Measurements from ENCODE around the gene NELFB.

DNA sequence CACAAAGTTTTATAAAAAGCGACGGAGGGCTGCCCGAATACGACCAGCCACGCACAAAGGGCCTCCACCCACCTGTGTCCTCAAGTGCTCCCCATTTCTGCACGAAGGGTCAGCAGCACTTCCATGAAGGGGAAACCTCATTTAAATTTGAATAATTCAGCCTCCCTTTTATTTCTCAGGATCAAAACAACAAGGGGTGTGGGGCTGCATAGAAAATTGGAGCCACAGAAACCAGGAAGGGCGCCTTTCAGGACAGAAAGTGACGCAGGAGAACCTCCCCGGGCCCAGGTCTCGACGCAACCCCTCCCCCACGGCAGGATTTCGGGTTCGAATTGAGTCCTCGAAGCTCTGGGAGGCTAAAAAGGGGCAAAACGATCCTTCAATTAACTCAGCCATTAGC lies 44.8 kb downstream of the NELFB start:
- TF ChIP-seq POLR2A (IDR thresholded peaks at IDR 0.05; ENCODE audit: low read depth, low read length) (no peak), CTCF (conservative IDR thresholded peaks at IDR 0.05; ENCODE audit: low read depth, low read length) (no peak), USF2 (IDR thresholded peaks at IDR 0.05; ENCODE audit: low read depth, low read length) (no peak), RAD21 (IDR thresholded peaks at IDR 0.05; ENCODE audit: low read length) (no peak), SMC3 (IDR thresholded peaks at IDR 0.05; ENCODE audit: low read depth, low read length) (no peak), RFX5 (IDR thresholded peaks at IDR 0.05; ENCODE audit: low read depth, low read length) (no peak), BHLHE40 (IDR thresholded peaks at IDR 0.05; ENCODE audit: low read depth, low read length) (no peak), CEBPB (IDR thresholded peaks at IDR 0.05; ENCODE audit: low read depth, low read length) (no peak), MAFK (IDR thresholded peaks at IDR 0.05; ENCODE audit: low read depth, low read length) (no peak), MXI1 (IDR thresholded peaks at IDR 0.05; ENCODE audit: borderline replicate concordance, low read depth, low read length) (no peak), FOS (IDR thresholded peaks at IDR 0.05; ENCODE audit: low read depth, low read length) (no peak)
- TF ChIP-seq, protein P1, sequence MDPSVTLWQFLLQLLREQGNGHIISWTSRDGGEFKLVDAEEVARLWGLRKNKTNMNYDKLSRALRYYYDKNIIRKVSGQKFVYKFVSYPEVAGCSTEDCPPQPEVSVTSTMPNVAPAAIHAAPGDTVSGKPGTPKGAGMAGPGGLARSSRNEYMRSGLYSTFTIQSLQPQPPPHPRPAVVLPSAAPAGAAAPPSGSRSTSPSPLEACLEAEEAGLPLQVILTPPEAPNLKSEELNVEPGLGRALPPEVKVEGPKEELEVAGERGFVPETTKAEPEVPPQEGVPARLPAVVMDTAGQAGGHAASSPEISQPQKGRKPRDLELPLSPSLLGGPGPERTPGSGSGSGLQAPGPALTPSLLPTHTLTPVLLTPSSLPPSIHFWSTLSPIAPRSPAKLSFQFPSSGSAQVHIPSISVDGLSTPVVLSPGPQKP (IDR thresholded peaks at IDR 0.05; ENCODE audit: borderline replicate concordance, low read depth, low read length): no peak

Measured in IMR-90 (cell line).